ENCODE measurements around the gene IRF5.
A peak's percentile ranks its signal among the peaks of the same experiment; 100 is the strongest.

Gene IRF5

GRCh38 chr7:128921866-128922440, 15.8 kb upstream of the IRF5 start:
- DNase-seq: no peak

GRCh38 chr7:128922496-128923410, 15.0 kb upstream of the IRF5 start:
- no peak for DNase-seq

- no peak for DNase-seq
Measured at GRCh38 chr7:128923411-128923800, 14.3 kb upstream of the IRF5 start.

GRCh38 chr7:128924707-128925588, 12.8 kb upstream of the IRF5 start:
- DNase-seq: peak; percentile 36

- no peak for DNase-seq
Measured at GRCh38 chr7:128928159-128928813, 9.4 kb upstream of the IRF5 start.

GRCh38 chr7:128928882-128929788, 8.6 kb upstream of the IRF5 start:
- DNase-seq: no peak

GRCh38 chr7:128931190-128931798, 6.4 kb upstream of the IRF5 start:
- DNase-seq: no peak

GRCh38 chr7:128931965-128932861, 5.5 kb upstream of the IRF5 start:
- DNase-seq: no peak

- no peak for DNase-seq
Measured at GRCh38 chr7:128932862-128933179, 4.9 kb upstream of the IRF5 start.

GRCh38 chr7:128933180-128933891, 4.4 kb upstream of the IRF5 start:
- DNase-seq: peak; percentile 76

GRCh38 chr7:128934361-128935341, 3.1 kb upstream of the IRF5 start:
- peak; percentile 92 for DNase-seq

GRCh38 chr7:128935342-128935730, 2.4 kb upstream of the IRF5 start:
- DNase-seq: no peak

GRCh38 chr7:128936798-128937197, 929 bp upstream of the IRF5 start:
- no peak for DNase-seq

- no peak for DNase-seq
Measured at GRCh38 chr7:128937271-128937646, 468 bp upstream of the IRF5 start.

- peak; percentile 60 for DNase-seq
Measured at GRCh38 chr7:128938544-128939074, 882 bp downstream of the IRF5 start.

GRCh38 chr7:128939075-128939860, 1.5 kb downstream of the IRF5 start:
- peak; percentile 44 for DNase-seq

GRCh38 chr7:128939861-128940410, 2.2 kb downstream of the IRF5 start:
- DNase-seq: peak; percentile 79
